Keratinocyte (primary cell): ENCODE results near the gene CASP6. TPM values are rescaled to one million over a fixed set of nuclear protein-coding genes. Genes with fewer than 3 reads are reported as not detected.

Experiments used
- DNase-seq: peaks from one replicate; pipeline ENCODE4 v3.0.0-alpha.2; 2011; ENCODE audit warnings: low read depth, missing footprints, low spot score
- FAIRE-seq: peaks from 2 replicates; lab custom pipeline; 2011; peaks lifted over from hg19 to GRCh38; lab: Jason Lieb, UNC
- H2AFZ ChIP-seq: 2 replicates; pipeline ENCODE4 v1.6.0; 2012; ENCODE audit warnings: low read length, control low read depth, inconsistent platforms; ENCODE audit not compliant: control insufficient read depth
- H3K27ac ChIP-seq: 2 replicates; pipeline ENCODE4 v1.5.1; 2011; ENCODE audit warnings: low read length; ENCODE audit not compliant: control insufficient read depth, insufficient read depth
- H3K27me3 ChIP-seq: 3 replicates; pipeline ENCODE4 v1.6.0; 2011; ENCODE audit warnings: low read length; ENCODE audit not compliant: control insufficient read depth, insufficient read depth; ENCODE audit errors: extremely low read depth
- H3K36me3 ChIP-seq, 2 experiments: 2 replicates in 1 of 2; 3 replicates in 1 of 2; pipeline ENCODE4 v1.5.1; 2011; ENCODE audit warnings: low read length in 2 of 2, mild to moderate bottlenecking in 1 of 2; ENCODE audit not compliant: control insufficient read depth in 2 of 2, insufficient read depth in 2 of 2; ENCODE audit errors: extremely low read depth in 1 of 2
- H3K4me1 ChIP-seq: 3 replicates; pipeline ENCODE4 v1.5.1; 2011; ENCODE audit warnings: low read length; ENCODE audit not compliant: control insufficient read depth, insufficient read depth; ENCODE audit errors: extremely low read depth
- H3K4me2 ChIP-seq: 3 replicates; pipeline ENCODE4 v1.6.0; 2011; ENCODE audit warnings: low read depth, low read length; ENCODE audit not compliant: control insufficient read depth, insufficient read depth; ENCODE audit errors: extremely low read depth
- H3K4me3 ChIP-seq, 3 experiments: fragments of 200-600 bp in 1 of 3; sonication (generic) in 1 of 3; 2 replicates in 2 of 3; 3 replicates in 1 of 3; pipeline ENCODE4 v1.5.1; 2011 to 2016; ENCODE audit warnings: low read length in 3 of 3, mild to moderate bottlenecking in 3 of 3, control low read depth in 2 of 3, inconsistent platforms in 1 of 3, low read depth in 1 of 3, mixed read lengths in 1 of 3, mixed run types in 1 of 3, moderate library complexity in 1 of 3; ENCODE audit not compliant: control insufficient read depth in 2 of 3, insufficient read depth in 2 of 3; ENCODE audit errors: extremely low read depth in 1 of 3
- H3K79me2 ChIP-seq: 2 replicates; pipeline ENCODE4 v1.6.0; 2012; ENCODE audit warnings: low read length; ENCODE audit not compliant: control insufficient read depth, insufficient read depth
- H3K9ac ChIP-seq: 3 replicates; pipeline ENCODE4 v1.6.0; 2011; ENCODE audit warnings: low read length; ENCODE audit not compliant: control insufficient read depth, insufficient read depth; ENCODE audit errors: extremely low read depth
- H3K9me1 ChIP-seq: 3 replicates; pipeline ENCODE4 v1.6.0; 2011; ENCODE audit warnings: low read length; ENCODE audit not compliant: control insufficient read depth, insufficient read depth; ENCODE audit errors: extremely low read depth
- H3K9me3 ChIP-seq: 2 replicates; pipeline ENCODE4 v1.5.1; 2012; ENCODE audit warnings: low read depth, low read length; ENCODE audit not compliant: control insufficient read depth
- H4K20me1 ChIP-seq: 3 replicates; pipeline ENCODE4 v1.6.0; 2011; ENCODE audit warnings: low read length; ENCODE audit not compliant: control insufficient read depth, insufficient read depth; ENCODE audit errors: extremely low read depth
- EZH2 ChIP-seq: IDR thresholded peaks from one replicate; pipeline ENCODE4 v1.6.1; 2012; ENCODE audit warnings: inconsistent platforms, mild to moderate bottlenecking, low read length, moderate library complexity
- dilution Hi-C: fragments of 300-500 bp; cut with MboI; formaldehyde crosslinking; loops from one replicate; pipeline ENCODE4 v1.7.0; 2020; ENCODE audit warnings: low sequenced_read_pairs; ENCODE audit not compliant: extremely low pct_ligation_motif_present
- polyA plus RNA-seq, 5 experiments: library from polyadenylated mRNA; depleted of rRNA in 3 of 5; stranded (reverse) in 3 of 5; stranded (forward) in 1 of 5; unstranded in 1 of 5; fragments of >200 nt; gene quantifications; 1 replicate in 1 of 5; 2 replicates in 3 of 5; 3 replicates in 1 of 5; pipeline versions ENCODE4 v1.2.1 to v1.2.3, GENCODE V29; 2011 to 2012; ENCODE audit warnings: missing spikeins in 2 of 5, low read depth in 1 of 5, low replicate concordance in 1 of 5
- TF ChIP-seq, protein P1 (sequence below), 3 experiments: IDR thresholded peaks in 1 of 3; conservative IDR thresholded peaks in 1 of 3; optimal IDR thresholded peaks in 1 of 3; 2 replicates in 2 of 3; 3 replicates in 1 of 3; pipeline versions ENCODE3 to v1.5.1; 2011; ENCODE audit warnings: low read length in 3 of 3, mild to moderate bottlenecking in 3 of 3, moderate library complexity in 2 of 3, control low read depth in 1 of 3, inconsistent platforms in 1 of 3; ENCODE audit not compliant: insufficient read depth in 2 of 3; ENCODE audit errors: extremely low read depth in 1 of 3

Gene CASP6
- polyA plus RNA-seq, 1 donor (not counting 4 experiments of a cell fraction or from before 2014, with no cell fraction given) = 52.0 TPM

DNA sequence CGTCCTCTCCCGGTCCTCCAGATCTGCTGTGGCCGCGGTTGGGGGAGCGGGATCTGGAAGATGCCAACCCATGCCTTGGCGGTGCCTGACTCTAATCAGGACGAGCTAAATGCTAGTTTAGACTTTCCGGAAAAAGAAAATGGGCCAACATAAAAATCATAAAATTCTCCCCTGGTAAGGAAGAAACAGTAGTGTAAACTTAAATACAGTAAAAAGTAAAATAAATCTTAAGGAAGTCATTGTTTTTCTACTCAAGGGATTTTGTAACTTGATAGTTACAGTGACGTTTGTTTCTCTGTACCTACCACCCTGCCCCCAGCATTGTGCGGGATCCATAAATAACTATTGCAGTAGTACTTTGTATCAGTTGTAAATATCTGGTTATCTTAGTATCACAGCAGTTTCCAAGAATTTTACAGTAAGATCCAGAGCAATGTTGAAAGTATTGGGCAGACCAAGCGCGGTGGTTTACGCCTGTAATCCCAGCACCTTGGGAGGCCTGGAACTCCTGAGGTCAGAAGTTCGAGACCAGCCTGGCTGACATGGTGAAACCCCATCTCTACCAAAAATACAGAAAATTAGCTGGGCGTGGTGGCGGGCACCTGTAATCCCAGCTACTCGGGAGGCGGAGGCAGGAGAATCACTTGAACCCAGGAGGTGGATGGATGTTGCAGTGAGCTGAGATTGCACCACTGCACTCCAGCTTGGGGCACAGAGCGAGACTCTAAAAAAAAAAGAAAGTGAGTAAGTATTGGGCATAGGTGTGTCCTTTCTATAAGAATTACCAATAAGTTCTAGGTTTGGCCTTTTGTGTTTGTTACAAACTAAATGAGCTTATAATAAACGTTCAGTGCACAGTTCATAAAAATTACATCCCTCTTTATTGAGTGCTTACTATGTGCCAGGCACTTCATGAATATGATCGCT, 27.6 kb upstream of the CASP6 start:
- Histone ChIP-seq H3K9me1 (no peaks in the 10 kb centered on the region), H3K4me1 (peaks cover 11% of the 10 kb centered on the region), H3K36me3 (no peaks in the 10 kb centered on the region), H3K4me3 (peak overlapping the region; percentile 48 to 87 (median 67)), H3K79me2 (peaks cover 31% of the 10 kb centered on the region), H4K20me1 (no peaks in the 10 kb centered on the region), H3K27ac (peak overlapping the region; percentile 72), H3K9me3 (no peaks in the 10 kb centered on the region), H3K9ac (peak overlapping the region; percentile 77), H3K4me2 (peak overlapping the region; percentile 89), H3K27me3 (no peaks in the 10 kb centered on the region), H2AFZ (peak overlapping the region; percentile 94)
- no peak for DNase-seq
- no peak for FAIRE-seq
- dilution Hi-C loops = no loop called here
- TF ChIP-seq EZH2 = no peak
- TF ChIP-seq, protein P1, sequence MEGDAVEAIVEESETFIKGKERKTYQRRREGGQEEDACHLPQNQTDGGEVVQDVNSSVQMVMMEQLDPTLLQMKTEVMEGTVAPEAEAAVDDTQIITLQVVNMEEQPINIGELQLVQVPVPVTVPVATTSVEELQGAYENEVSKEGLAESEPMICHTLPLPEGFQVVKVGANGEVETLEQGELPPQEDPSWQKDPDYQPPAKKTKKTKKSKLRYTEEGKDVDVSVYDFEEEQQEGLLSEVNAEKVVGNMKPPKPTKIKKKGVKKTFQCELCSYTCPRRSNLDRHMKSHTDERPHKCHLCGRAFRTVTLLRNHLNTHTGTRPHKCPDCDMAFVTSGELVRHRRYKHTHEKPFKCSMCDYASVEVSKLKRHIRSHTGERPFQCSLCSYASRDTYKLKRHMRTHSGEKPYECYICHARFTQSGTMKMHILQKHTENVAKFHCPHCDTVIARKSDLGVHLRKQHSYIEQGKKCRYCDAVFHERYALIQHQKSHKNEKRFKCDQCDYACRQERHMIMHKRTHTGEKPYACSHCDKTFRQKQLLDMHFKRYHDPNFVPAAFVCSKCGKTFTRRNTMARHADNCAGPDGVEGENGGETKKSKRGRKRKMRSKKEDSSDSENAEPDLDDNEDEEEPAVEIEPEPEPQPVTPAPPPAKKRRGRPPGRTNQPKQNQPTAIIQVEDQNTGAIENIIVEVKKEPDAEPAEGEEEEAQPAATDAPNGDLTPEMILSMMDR (optimal IDR thresholded peaks at IDR 0.05 in 1 of 3, IDR thresholded peaks at IDR 0.05 in 1 of 3, conservative IDR thresholded peaks at IDR 0.05 in 1 of 3; ENCODE audit: extremely low read depth in 1 of 3, insufficient read depth in 2 of 3, low read length in 3 of 3) = no peak

DNA sequence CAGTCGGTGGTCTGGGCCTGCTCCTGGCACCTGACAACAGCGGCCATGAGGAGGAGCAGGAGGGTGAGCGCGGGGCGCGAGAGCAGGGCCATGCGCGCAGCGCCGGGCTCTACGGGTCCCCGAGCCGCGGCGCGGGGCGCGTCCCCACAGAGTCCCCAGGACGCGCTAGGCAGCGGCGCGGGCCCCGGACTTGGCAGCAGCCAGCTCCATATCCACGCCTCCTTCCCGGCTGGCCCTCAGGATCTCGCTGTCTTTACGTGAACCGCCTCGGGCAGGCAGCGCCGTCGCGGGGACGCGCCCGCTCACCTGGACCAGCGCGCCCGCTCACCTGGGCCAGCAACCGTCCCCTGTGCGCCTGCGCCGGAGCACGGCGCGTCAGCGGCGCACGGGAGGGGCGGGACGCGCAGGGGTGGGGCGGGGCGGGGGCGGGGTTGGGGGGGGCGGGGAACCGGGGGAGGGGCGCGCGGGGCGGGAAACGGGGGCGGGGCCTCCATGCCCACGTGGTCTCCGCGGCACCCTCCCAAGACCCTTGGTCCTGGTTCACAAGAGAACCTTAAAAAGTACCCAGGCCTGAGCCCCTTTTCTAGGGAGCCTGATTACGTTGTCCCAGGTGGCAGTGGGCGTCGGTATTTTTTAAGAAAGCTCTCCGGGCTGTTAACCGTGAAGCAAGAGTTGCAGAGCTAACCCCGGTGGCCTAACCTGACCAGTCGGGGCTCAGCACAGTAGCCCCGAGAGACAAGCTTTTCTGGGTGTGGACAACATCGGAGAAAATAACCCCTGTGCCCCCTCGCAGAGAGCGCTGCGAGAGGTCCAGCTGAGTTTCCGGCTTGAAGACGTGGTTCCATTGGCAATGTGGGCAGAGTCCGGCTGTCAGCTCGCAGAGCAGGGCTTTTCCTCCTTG, 26.7 kb upstream of the CASP6 start, which contains the start of gene PLA2G12A:
PLA2G12A (minus strand) TSS at position 353 of the 901 bp plus-strand sequence; CDS start at position 92, 261 bp downstream.
- Histone ChIP-seq H3K4me1 (peaks cover 11% of the 10 kb centered on the region), H3K4me2 (peak within 1 kb of the TSS; percentile 89), H3K27me3 (no peaks in the 10 kb centered on the region), H3K9ac (peak within 1 kb of the TSS; percentile 90), H3K36me3 (no peaks in the 10 kb centered on the region), H4K20me1 (no peaks in the 10 kb centered on the region), H3K79me2 (peaks cover 35% of the 10 kb centered on the region), H3K9me3 (no peaks in the 10 kb centered on the region), H2AFZ (peak within 1 kb of the TSS; percentile 94), H3K4me3 (peak within 1 kb of the TSS; percentile 55 to 87 (median 73)), H3K27ac (peak within 1 kb of the TSS; percentile 78), H3K9me1 (no peaks in the 10 kb centered on the region)
- TF ChIP-seq, protein P1 (optimal IDR thresholded peaks at IDR 0.05 in 1 of 3, IDR thresholded peaks at IDR 0.05 in 1 of 3, conservative IDR thresholded peaks at IDR 0.05 in 1 of 3; ENCODE audit: extremely low read depth in 1 of 3, insufficient read depth in 2 of 3, low read length in 3 of 3) = no peak
- no peak for TF ChIP-seq EZH2
- dilution Hi-C loops = no loop called here
- FAIRE-seq (no peak), DNase-seq (peak; percentile 50)
